ENCODE results near the gene ATP2B3.

Gene ATP2B3

GRCh38 chrX:153526042-153526441 lies 8.6 kb downstream of the ATP2B3 start:
- DNase-seq, result no peak
- intact Hi-C loops (cut with DNase I), result no loop called here

GRCh38 chrX:153526801-153527200 lies 9.4 kb downstream of the ATP2B3 start:
- intact Hi-C loops (cut with DNase I), result no loop called here
- DNase-seq, result no peak

- DNase-seq, result no peak
- intact Hi-C loops (cut with DNase I), result no loop called here
These were observed 9.8 kb downstream of the ATP2B3 start for GRCh38 chrX:153527208-153527607.

GRCh38 chrX:153530411-153531129 lies 13.1 kb downstream of the ATP2B3 start:
- intact Hi-C loops (cut with DNase I), result no loop called here
- no peak for DNase-seq

- intact Hi-C loops (cut with DNase I), result no loop called here
- no peak for DNase-seq
These were observed 15.6 kb downstream of the ATP2B3 start for GRCh38 chrX:153533091-153533490.

- DNase-seq, result no peak
- intact Hi-C loops (cut with DNase I), result loop anchor here (5.0 kb wide), 2 partner anchors 130 to 415 kb away; no protein-coding TSS in a partner anchor
These were observed 19.6 kb downstream of the ATP2B3 start for GRCh38 chrX:153537080-153537479.

DNA sequence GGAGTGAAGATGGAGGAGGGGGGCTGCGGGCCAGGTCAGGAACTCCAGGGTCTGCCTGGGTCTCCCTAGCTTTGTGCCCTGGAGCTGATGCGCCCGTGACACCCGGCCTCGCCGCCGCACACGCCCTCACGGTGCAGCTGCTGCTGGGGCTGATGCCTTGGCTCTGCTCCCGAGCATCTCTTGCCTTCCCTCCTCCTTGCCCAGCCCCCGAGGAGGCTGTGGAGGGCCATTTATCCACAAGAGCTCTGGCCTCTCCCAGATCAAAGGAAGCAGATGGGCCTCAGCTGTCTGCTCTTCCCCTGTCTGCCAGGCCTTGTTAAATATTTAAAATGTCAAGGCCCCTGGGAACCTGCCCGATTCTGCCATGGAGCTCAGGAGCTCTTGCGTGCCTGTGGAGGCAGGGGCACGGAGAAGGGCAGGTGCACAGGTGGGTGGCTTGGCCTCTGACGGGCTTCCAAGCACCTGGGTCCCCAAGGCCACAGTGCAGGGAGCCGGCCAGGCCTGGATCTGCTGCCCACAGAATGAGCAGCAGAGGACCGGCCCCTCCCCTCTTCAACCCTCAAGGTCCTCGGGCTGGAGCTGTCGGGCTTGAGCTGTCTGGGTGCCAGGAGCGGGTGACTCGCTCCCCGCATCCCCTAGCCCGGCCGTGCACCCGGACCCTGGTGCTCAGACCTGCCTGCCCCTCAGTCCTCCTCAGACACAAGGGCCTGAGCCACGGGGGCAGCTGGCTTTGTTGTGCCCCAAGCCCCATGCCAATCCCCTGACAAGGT lies 20.3 kb downstream of the ATP2B3 start:
- intact Hi-C loops (cut with DNase I), result loop anchor here (5.0 kb wide), 2 partner anchors 130 to 415 kb away; no protein-coding TSS in a partner anchor
- peak in 3 of 10 donors; percentile 22 to 78 (median 30) for DNase-seq

DNA sequence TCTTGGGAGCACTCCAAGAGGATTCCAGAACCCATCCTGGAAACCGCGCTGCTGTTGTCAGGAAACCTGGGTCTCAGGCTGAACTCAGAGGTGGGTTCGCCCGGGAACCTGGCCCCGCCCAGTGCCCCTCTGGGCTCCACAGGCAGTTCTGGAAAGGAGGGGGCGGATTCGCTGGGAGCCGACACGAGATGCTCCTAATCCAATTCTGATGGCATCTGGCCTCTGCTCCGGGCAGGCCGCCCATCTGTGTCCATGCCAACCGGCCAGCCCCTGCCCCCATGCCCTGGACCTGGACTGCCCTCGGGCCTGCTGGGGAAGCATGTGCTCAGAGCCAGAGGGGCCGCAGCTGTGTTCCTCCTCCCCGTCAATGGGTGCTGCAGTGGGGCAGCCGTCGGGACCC lies 21.0 kb downstream of the ATP2B3 start:
- intact Hi-C loops (cut with DNase I), result loop anchor here (5.0 kb wide), 2 partner anchors 129 to 414 kb away; no protein-coding TSS in a partner anchor
- DNase-seq, result peak in 5 of 10 donors; percentile 23 to 56 (median 42)

- DNase-seq, result peak; percentile 55 to 97 (median 78)
- intact Hi-C loops (cut with DNase I), result loop anchor here (5.0 kb wide), 2 partner anchors 128 to 413 kb away; no protein-coding TSS in a partner anchor
These were observed 21.9 kb downstream of the ATP2B3 start for GRCh38 chrX:153539171-153539978.

- DNase-seq, result no peak
- intact Hi-C loops (cut with DNase I), result loop anchor here (5.0 kb wide), 2 partner anchors 127 to 412 kb away; no protein-coding TSS in a partner anchor
These were observed 22.5 kb downstream of the ATP2B3 start for GRCh38 chrX:153539979-153540358.

- no peak for DNase-seq
- intact Hi-C loops (cut with DNase I), result no loop called here
These were observed 27.3 kb downstream of the ATP2B3 start for GRCh38 chrX:153544727-153545126.

GRCh38 chrX:153546386-153546785 lies 28.9 kb downstream of the ATP2B3 start:
- no peak for DNase-seq
- intact Hi-C loops (cut with DNase I), result no loop called here

DNA sequence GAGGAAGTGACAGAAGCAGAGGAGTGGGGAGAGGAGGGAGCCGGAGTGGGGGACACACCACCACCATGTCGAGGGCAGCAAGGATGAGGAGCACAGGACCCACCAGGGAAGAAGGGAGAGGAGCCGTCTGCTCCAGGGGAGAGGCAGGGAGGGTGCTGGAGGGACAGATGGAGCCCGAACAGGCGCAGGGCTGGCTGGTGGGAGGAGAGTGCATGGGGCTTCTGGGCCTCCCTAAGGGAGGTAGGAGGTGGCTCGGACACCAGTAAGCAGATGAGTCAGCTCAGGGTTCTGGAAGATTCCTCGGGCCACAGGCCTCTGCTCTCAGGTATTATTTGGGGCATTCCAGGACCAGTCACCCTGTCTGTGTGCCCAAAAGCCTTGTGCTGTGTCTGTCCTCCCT lies 29.8 kb downstream of the ATP2B3 start:
- no peak for DNase-seq
- intact Hi-C loops (cut with DNase I), result no loop called here

DNA sequence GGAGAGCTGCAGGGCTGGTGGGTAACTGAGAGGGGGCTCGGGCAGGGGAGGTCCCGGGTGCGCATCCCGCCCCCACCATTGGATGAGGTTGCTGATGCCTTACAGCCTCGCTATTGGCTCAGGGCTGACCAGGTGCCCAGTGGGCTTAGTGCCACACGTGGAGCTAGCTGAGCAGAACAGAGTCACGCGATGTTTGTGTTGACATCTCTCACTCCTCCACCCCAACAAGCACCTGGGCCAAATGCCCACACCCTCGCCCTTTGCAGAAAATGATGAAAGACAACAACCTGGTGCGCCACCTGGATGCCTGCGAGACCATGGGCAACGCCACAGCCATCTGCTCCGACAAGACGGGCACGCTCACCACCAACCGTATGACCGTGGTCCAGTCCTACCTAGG lies 31.8 kb downstream of the ATP2B3 start:
- DNase-seq, result no peak
- intact Hi-C loops (cut with DNase I), result no loop called here

- intact Hi-C loops (cut with DNase I), result no loop called here
- no peak for DNase-seq
These were observed 32.4 kb downstream of the ATP2B3 start for GRCh38 chrX:153549807-153550206.

GRCh38 chrX:153551135-153551534 lies 33.7 kb downstream of the ATP2B3 start:
- intact Hi-C loops (cut with DNase I), result no loop called here
- DNase-seq, result no peak

- intact Hi-C loops (cut with DNase I), result loop anchor here (1.0 kb wide), 1 partner anchor 113 kb away; no protein-coding TSS in a partner anchor
- DNase-seq, result peak; percentile 70 to 97 (median 84)
These were observed 37.2 kb downstream of the ATP2B3 start for GRCh38 chrX:153554519-153555167.

DNA sequence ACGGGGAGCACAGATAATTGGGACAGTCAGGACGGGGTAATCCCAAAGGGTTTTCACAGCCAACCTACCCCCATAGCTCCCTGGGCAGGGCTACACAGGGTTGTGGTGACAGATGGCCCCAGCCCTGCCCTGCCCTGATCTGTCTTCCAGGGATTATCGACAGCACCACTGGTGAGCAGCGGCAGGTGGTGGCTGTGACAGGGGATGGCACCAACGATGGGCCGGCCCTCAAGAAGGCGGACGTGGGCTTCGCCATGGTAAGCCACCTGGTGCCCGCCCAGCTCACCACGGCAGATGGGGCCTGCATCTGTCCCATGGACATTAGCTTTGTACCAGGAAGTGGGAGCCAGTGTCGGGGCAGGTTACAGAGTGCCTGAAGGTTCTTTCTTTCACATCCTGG lies 39.3 kb downstream of the ATP2B3 start:
- no peak for DNase-seq
- intact Hi-C loops (cut with DNase I), result no loop called here

DNA sequence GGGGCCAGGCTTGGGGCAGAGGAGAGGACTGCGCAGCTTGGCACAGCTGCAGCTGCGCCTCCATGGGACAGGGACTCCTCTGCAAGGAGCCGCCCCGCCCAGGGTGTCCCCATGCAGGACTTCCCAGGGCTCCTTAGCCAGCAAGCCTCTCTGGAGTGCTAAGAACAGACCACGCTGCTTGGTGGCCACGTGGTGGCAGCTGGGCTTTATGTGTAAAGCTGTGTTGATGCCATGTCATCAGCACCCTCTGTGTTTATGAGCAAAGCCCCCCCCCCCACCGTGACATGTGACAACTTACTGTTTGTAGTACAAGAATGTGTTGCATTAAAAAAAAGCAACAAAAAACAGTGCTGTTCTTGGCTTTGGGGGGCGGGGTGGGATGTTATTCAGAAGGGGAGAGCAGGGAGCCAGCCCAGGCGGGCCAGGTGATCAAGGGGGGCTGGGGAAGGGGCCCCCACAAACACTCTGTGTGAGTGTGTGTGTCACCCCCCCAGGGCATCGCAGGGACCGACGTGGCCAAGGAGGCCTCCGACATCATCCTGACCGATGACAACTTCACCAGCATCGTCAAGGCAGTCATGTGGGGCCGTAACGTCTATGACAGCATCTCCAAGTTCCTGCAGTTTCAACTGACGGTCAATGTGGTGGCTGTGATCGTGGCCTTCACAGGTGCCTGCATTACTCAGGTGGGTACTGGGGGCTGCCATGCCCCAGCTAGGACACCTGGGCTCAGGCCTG lies 40.3 kb downstream of the ATP2B3 start:
- peak in 3 of 10 donors; percentile 48 to 92 (median 51) for DNase-seq
- intact Hi-C loops (cut with DNase I), result no loop called here
